ENCODE measurements around the gene ASB6.

DNA sequence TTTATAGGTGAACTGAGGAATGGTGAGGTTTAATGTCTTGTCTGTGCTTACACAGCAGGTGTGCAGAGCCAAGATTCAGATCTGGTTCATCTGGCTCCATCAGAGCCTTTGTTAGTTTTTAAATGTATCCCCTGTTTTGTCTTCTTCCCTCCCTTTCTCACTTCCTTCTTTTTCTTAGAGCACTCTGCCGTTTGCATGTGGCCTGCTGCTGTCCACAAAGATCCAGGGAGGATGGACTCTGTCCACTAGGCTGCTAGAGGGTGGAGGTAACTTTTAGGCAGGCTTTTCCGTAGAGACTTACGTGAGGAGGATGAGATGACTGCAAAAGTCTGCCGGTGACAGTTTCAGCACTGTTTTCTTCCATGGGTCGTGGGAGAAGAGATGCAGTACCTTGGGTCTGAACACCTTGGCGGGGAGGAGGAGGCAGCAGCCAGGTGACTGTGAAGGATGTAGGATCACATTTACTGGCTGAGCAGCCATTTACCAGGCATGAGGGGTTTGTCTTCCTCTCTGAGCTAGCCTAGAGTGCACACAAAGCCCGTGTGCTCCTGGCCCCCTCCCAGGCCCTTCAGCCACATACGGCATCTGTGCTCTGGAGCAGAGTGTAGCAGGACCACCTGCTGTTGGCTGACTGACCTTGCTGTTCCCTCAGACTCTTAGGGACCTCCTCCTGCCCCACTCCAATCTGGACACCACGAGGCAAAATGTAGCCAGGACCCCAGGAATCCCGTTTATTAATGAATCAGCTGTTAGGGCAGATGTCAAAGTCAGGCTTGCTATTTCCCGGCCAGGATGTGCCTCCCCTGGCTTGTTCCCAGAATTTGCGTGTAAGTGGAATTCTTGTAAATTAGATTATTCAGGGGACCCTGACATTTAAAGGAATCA, 14.2 kb downstream of the ASB6 start:
- TF ChIP-seq, protein P1, sequence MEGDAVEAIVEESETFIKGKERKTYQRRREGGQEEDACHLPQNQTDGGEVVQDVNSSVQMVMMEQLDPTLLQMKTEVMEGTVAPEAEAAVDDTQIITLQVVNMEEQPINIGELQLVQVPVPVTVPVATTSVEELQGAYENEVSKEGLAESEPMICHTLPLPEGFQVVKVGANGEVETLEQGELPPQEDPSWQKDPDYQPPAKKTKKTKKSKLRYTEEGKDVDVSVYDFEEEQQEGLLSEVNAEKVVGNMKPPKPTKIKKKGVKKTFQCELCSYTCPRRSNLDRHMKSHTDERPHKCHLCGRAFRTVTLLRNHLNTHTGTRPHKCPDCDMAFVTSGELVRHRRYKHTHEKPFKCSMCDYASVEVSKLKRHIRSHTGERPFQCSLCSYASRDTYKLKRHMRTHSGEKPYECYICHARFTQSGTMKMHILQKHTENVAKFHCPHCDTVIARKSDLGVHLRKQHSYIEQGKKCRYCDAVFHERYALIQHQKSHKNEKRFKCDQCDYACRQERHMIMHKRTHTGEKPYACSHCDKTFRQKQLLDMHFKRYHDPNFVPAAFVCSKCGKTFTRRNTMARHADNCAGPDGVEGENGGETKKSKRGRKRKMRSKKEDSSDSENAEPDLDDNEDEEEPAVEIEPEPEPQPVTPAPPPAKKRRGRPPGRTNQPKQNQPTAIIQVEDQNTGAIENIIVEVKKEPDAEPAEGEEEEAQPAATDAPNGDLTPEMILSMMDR (IDR thresholded peaks at IDR 0.05), result no peak
- no peak for TF ChIP-seq ZFX (IDR thresholded peaks at IDR 0.05; ENCODE audit: borderline replicate concordance)

All from 22Rv1 (cell line).